Mesothelial cell of epicardium (in vitro differentiated cells): ENCODE measurements around the gene ITFG2. TPM values are rescaled to one million over a fixed set of nuclear protein-coding genes. Genes with fewer than 3 reads are reported as not detected.

Source experiments
- DNase-seq, 2 experiments: peaks; one replicate each; pipeline ENCODE4 v3.0.0; 2021; ENCODE audit warnings: low spot score in 2 of 2; ENCODE audit not compliant: unreplicated experiment in 2 of 2
- H3K27ac Mint-ChIP-seq: 2 replicates; pipeline ENCODE4 v1.8.0; 2021; ENCODE audit warnings: mixed read lengths
- H3K27me3 Mint-ChIP-seq: 2 replicates; pipeline ENCODE4 v1.8.0; 2021; ENCODE audit warnings: low read depth, mixed read lengths
- H3K36me3 Mint-ChIP-seq: 2 replicates; pipeline ENCODE4 v1.8.0; 2021; ENCODE audit warnings: mixed read lengths
- H3K4me1 Mint-ChIP-seq: 2 replicates; pipeline ENCODE4 v1.8.0; 2021; ENCODE audit warnings: mixed read lengths
- H3K4me3 Mint-ChIP-seq: 2 replicates; pipeline ENCODE4 v1.8.0; 2021; ENCODE audit warnings: mild to moderate bottlenecking, moderate library complexity, mixed read lengths
- H3K9me3 Mint-ChIP-seq: 2 replicates; pipeline ENCODE4 v1.8.0; 2021; ENCODE audit warnings: mixed read lengths
- total RNA-seq: library from RNA; stranded (reverse); gene quantifications from 3 replicates; pipeline ENCODE4 v1.2.1, GENCODE V29; 2021
- TF ChIP-seq, protein P1 (sequence below): fragments of 200-600 bp; sonication (generic); IDR thresholded peaks from one replicate; pipeline ENCODE4 v1.5.0; 2021; ENCODE audit warnings: antibody characterized with exemption; ENCODE audit not compliant: unreplicated experiment

ITFG2 gene
- total RNA-seq, 1 donor from 2014 or later, result 57.4 TPM

DNA sequence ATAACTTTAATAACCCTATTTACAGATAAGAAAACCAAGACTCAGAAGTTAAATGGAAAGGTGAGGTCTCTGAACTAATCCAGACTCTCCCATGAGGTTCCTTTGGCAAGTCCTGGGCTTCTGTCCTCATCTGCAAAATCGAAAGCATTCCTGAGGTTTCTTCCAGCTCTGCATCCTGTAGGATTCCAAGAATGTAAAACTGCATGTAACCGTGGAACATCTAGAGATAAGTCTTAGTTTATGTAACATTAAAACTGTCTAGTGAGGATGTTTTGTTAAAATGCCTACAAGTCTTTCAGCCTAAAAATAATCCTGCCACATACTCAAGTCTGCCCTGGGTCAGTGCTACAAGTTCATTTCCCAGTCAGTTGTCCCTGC is 7.3 kb upstream of the ITFG2 start:
- peaks cover 11% of the 10 kb centered on the region for H3K4me1 Mint-ChIP-seq
- no peaks in the 10 kb centered on the region for H3K9me3 Mint-ChIP-seq
- DNase-seq, result no peak
- H3K27ac Mint-ChIP-seq, result peak overlapping the region; percentile 72
- TF ChIP-seq, protein P1, sequence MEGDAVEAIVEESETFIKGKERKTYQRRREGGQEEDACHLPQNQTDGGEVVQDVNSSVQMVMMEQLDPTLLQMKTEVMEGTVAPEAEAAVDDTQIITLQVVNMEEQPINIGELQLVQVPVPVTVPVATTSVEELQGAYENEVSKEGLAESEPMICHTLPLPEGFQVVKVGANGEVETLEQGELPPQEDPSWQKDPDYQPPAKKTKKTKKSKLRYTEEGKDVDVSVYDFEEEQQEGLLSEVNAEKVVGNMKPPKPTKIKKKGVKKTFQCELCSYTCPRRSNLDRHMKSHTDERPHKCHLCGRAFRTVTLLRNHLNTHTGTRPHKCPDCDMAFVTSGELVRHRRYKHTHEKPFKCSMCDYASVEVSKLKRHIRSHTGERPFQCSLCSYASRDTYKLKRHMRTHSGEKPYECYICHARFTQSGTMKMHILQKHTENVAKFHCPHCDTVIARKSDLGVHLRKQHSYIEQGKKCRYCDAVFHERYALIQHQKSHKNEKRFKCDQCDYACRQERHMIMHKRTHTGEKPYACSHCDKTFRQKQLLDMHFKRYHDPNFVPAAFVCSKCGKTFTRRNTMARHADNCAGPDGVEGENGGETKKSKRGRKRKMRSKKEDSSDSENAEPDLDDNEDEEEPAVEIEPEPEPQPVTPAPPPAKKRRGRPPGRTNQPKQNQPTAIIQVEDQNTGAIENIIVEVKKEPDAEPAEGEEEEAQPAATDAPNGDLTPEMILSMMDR, result no peak
- no peaks in the 10 kb centered on the region for H3K27me3 Mint-ChIP-seq
- no peak overlapping the region for H3K4me3 Mint-ChIP-seq
- H3K36me3 Mint-ChIP-seq, result peaks cover 27% of the 10 kb centered on the region

DNA sequence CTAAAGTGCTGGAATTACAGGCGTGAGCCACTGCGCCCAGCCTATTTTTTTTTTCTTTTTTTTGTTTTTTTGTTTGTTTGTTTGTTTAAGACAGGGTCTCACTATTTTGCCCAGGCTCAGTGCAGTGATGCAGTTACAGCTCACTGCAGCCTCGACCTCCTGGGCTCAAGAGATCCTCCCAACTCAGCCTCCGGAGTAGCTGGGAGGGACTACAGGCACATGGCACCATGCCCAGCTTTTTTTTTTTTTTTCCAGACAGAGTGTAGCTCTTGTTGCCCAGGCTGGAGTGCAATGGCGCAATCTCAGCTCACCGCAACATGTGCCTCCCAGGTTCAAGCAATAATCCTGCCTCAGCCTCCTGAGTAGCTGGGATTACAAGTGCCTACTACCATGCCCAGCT is 5.8 kb upstream of the ITFG2 start:
- Mint-ChIP-seq H3K4me1 (peaks cover 14% of the 10 kb centered on the region), H3K27me3 (no peaks in the 10 kb centered on the region), H3K27ac (no peak overlapping the region), H3K4me3 (no peak overlapping the region), H3K9me3 (no peaks in the 10 kb centered on the region), H3K36me3 (peaks cover 20% of the 10 kb centered on the region)
- TF ChIP-seq, protein P1, result no peak
- no peak for DNase-seq

DNA sequence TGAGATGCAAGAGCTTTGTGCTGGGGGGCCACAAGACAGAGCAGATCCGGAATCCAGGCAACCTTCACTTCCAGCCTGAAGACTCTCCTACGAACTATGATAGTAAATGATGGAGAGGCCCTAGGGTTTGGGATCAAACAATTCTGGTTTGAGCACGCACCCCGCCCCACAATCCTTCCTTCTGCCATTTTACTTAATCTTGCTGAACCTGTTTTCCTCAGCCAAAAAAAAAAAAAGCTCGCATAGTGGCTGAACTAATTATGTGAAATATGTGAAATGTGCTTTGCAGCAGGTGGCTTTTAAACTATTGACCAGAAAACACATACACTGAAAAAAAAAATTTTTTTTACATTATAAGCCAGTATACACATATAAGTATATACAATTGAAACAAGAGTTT is 667 bp upstream of the ITFG2 start:
- Mint-ChIP-seq H3K27ac (peak overlapping the region; percentile 100), H3K4me1 (peaks cover 15% of the 10 kb centered on the region), H3K9me3 (no peaks in the 10 kb centered on the region), H3K4me3 (peak overlapping the region; percentile 100), H3K36me3 (peaks cover 7% of the 10 kb centered on the region), H3K27me3 (no peaks in the 10 kb centered on the region)
- TF ChIP-seq, protein P1, result no peak
- DNase-seq, result no peak

DNA sequence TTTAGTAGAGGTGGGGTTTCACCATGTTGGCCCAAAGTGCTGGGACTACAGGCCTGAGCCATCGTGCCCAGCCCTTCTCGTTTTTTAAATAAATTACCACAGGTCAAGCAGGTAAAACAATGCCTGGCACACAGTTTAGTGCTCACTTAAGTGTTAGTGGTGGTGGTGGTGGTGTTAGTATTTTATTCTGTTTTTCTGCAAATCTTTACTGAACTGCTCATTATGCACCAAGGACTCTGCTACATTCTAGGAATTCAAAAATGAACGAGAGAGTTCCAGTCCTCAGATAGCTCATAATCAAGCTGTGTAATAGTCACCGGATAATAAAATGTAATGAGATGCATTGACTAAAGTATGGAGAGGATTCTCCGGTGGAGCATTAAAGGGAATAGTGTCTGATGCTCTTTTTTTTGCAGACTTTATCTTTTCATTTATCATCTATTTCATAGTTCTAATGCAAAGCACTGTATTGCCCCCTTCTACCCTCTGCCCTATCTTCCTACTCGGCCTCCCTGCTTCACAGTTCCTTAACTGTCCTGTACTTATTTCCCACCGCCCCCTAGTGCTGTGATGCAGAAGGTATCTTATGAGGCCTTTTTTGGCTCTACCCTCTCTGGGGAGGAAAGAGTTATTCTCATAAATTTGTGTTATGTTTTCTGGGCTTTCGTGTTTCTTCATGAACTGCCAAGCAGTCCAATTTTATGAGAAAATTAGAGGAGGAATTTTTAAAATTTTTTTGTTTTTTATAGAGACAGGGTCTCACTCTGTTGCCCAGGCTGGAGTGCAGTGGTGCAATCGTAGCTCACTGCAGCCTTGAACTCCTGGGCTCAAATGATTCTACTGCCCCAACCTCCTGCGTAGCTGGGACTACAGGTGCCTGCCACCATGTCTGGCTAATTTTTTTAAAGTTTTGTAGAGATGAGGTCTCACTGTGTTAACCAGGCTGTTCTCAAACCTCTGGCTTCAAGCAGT is 1.0 kb downstream of the ITFG2 start:
- peak overlapping the region; percentile 100 for H3K27ac Mint-ChIP-seq
- peaks cover 15% of the 10 kb centered on the region for H3K4me1 Mint-ChIP-seq
- peak in 1 of 2 experiments; percentile 44 for DNase-seq
- H3K27me3 Mint-ChIP-seq, result no peaks in the 10 kb centered on the region
- peaks cover 17% of the 10 kb centered on the region for H3K36me3 Mint-ChIP-seq
- no peaks in the 10 kb centered on the region for H3K9me3 Mint-ChIP-seq
- H3K4me3 Mint-ChIP-seq, result peak overlapping the region; percentile 100
- TF ChIP-seq, protein P1, result peak; percentile 57

DNA sequence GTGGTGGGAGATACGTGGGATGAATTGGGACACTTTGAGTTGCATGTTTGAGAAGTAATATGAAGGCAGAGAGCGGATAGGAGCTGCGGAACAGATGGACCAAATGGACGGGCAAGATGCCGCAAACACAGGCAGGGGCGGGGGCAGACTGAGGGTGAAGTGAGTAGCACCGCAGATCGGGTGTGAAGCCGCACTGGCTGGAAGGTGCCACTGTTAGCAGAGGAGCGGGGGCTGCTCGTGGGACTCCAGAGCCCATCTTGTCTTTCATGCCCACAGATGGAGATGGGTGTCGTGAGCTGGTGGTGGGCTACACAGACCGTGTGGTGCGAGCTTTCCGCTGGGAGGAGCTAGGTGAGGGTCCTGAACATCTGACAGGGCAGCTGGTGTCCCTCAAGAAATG is 7.3 kb downstream of the ITFG2 start:
- DNase-seq, result no peak
- Mint-ChIP-seq H3K36me3 (peaks cover 53% of the 10 kb centered on the region), H3K4me3 (no peak overlapping the region), H3K4me1 (no peaks in the 10 kb centered on the region), H3K9me3 (no peaks in the 10 kb centered on the region), H3K27me3 (no peaks in the 10 kb centered on the region), H3K27ac (no peak overlapping the region)
- TF ChIP-seq, protein P1, result no peak
